ENCODE results near the gene MUC12. TPM values are rescaled to one million over a fixed set of nuclear protein-coding genes. Genes with fewer than 3 reads are reported as not detected.
"Not testable (repeated sequence)": the region's sequence is repeated elsewhere in the genome, so short reads cannot be mapped to it uniquely, and the experiment has no call there.

Gene MUC12, protein sequence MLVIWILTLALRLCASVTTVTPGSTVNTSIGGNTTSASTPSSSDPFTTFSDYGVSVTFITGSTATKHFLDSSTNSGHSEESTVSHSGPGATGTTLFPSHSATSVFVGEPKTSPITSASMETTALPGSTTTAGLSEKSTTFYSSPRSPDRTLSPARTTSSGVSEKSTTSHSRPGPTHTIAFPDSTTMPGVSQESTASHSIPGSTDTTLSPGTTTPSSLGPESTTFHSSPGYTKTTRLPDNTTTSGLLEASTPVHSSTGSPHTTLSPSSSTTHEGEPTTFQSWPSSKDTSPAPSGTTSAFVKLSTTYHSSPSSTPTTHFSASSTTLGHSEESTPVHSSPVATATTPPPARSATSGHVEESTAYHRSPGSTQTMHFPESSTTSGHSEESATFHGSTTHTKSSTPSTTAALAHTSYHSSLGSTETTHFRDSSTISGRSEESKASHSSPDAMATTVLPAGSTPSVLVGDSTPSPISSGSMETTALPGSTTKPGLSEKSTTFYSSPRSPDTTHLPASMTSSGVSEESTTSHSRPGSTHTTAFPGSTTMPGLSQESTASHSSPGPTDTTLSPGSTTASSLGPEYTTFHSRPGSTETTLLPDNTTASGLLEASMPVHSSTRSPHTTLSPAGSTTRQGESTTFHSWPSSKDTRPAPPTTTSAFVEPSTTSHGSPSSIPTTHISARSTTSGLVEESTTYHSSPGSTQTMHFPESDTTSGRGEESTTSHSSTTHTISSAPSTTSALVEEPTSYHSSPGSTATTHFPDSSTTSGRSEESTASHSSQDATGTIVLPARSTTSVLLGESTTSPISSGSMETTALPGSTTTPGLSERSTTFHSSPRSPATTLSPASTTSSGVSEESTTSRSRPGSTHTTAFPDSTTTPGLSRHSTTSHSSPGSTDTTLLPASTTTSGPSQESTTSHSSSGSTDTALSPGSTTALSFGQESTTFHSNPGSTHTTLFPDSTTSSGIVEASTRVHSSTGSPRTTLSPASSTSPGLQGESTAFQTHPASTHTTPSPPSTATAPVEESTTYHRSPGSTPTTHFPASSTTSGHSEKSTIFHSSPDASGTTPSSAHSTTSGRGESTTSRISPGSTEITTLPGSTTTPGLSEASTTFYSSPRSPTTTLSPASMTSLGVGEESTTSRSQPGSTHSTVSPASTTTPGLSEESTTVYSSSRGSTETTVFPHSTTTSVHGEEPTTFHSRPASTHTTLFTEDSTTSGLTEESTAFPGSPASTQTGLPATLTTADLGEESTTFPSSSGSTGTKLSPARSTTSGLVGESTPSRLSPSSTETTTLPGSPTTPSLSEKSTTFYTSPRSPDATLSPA (N-terminal part only)
- total RNA-seq = 1 to 10 TPM in 3 of 4 donors, under 1 TPM in 1; 0.14 to 8.6 (median 1.7) TPM
- 100 to 1,000 TPM in 2 of 3 donors, 10 to 100 TPM in 1; 64.3 to 553 (median 136) TPM for polyA plus RNA-seq

DNA sequence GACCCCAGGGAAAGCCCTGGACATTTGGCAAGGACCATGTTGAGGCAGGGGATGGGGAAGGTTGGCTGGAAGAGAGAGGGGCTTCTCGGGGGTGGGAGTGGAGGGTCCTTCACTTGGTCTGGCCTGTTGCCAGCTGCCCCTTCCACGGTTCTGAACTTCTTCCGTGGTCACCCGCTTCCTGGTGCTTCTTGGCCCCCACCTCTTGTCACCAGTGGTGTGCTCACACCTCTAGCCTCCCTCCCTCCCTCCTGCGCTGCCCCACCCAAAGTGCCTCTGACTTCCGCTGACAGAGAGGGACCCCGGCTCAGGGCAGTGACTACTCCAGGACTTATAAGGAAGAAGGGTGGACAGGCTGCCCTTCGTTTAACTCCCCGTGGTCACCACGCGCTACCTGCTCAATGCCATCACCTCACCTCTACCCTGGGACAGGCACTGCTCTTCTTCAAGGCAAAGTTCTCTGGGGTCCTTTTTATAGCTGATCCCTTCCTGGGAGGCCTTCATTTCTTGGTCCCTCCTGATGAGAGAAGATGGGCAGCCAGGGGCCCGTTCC lies at the start of gene MUC12:
MUC12 (plus strand) TSS at position 500 of the 550 bp plus-strand sequence. CDS start 58 bp downstream, outside the sequence.
- Histone ChIP-seq H3K4me3 (peak within 1 kb of the TSS in 1 of 4 donors; percentile 3), H3K4me1 (peaks cover 0 to 17% (median 16%) of the 10 kb centered on the region in 4 donors), H3K27ac (peak within 1 kb of the TSS in 1 of 4 donors; percentile 26), H3K27me3 (peaks cover 39 to 58% (median 54%) of the 10 kb centered on the region in 3 donors), H3K36me3 (no peaks in the 10 kb centered on the region), H3K9me3 (peaks cover 0 to 2% (median 0%) of the 10 kb centered on the region in 4 donors)
- no peak for DNase-seq
- no peak for TF ChIP-seq POLR2AphosphoS5 (IDR thresholded peaks at IDR 0.05)
- no peak for TF ChIP-seq POLR2A (IDR thresholded peaks at IDR 0.05)
- no peak for TF ChIP-seq EP300 (IDR thresholded peaks at IDR 0.05)
- TF ChIP-seq, protein P1, sequence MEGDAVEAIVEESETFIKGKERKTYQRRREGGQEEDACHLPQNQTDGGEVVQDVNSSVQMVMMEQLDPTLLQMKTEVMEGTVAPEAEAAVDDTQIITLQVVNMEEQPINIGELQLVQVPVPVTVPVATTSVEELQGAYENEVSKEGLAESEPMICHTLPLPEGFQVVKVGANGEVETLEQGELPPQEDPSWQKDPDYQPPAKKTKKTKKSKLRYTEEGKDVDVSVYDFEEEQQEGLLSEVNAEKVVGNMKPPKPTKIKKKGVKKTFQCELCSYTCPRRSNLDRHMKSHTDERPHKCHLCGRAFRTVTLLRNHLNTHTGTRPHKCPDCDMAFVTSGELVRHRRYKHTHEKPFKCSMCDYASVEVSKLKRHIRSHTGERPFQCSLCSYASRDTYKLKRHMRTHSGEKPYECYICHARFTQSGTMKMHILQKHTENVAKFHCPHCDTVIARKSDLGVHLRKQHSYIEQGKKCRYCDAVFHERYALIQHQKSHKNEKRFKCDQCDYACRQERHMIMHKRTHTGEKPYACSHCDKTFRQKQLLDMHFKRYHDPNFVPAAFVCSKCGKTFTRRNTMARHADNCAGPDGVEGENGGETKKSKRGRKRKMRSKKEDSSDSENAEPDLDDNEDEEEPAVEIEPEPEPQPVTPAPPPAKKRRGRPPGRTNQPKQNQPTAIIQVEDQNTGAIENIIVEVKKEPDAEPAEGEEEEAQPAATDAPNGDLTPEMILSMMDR (IDR thresholded peaks at IDR 0.05) = no peak
- intact Hi-C loops (cut with DNase I) = no loop called here
- 27 to 52% methylated on average over 12 of the region's 12 CpGs for WGBS, 2 donors

DNA sequence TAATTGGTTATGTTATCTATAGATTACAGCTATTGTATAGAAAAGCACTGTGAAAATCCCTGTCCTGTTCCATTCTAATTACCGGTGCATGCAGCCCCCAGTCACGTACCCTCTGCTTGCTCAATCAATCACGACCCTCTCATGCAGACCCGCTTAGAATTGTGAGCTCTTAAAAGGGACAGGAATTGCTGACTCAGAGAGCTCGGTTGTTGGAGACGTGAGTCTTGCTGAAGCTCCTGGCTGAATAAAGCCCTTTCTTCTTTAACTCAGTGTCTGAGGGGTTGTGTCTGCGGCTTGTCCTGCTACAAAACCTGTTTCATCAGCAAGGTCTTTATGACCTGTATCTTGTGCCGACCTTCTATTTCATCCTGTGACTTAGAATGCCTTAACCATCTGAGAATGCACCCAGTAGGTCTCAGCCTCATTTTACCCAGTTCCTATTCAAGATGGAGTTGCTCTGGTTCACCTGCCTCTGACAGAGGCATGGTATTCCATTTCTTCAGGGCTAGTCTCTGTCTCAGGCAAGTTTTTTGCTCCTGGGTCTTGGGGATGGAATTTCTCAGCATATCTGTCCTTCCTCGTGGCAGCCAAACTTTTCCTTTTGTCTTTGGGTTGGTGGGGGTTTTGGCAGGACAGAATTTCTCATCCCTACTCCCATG lies 49.5 kb upstream of the MUC12 start:
- DNase-seq; H3K36me3 ChIP-seq; H3K4me3 ChIP-seq; H3K27ac ChIP-seq; H3K27me3 ChIP-seq; H3K9me3 ChIP-seq; intact Hi-C loops (cut with DNase I); H3K4me1 ChIP-seq: not testable (repeated sequence)
- WGBS, 2 donors = 88 to 89% methylated on average over 9 of the region's 9 CpGs

DNA sequence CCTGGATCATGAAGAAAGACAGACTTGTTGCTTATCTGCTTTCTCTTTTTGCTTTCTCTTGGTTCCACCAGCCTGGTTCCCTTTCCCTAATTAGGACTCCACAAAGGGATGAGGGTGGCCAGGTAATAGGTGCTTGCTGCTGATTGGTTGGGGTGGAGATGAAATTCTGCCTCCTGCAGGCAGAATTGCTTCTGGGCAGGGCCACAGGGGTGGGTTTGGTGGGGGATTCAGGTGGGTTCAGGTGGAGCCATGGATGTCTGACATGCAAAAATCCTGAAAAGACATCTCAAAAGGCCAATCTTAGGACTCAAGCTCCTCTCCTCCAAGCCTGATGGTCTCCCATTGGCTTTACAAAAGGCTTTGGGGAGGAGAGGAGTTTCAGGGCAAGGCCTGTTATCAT lies 48.3 kb upstream of the MUC12 start:
- no peak for DNase-seq
- Histone ChIP-seq H3K27me3 (peaks cover 0 to 6% (median under 1%) of the 10 kb centered on the region in 3 donors), H3K4me1 (no peaks in the 10 kb centered on the region), H3K4me3 (no peak overlapping the region), H3K9me3 (no peaks in the 10 kb centered on the region), H3K36me3 (no peaks in the 10 kb centered on the region), H3K27ac (no peak overlapping the region)
- intact Hi-C loops (cut with DNase I) = no loop called here
- TF ChIP-seq, protein P1 (IDR thresholded peaks at IDR 0.05) = no peak
- TF ChIP-seq POLR2AphosphoS5 (IDR thresholded peaks at IDR 0.05) (no peak), POLR2A (IDR thresholded peaks at IDR 0.05) (no peak)

DNA sequence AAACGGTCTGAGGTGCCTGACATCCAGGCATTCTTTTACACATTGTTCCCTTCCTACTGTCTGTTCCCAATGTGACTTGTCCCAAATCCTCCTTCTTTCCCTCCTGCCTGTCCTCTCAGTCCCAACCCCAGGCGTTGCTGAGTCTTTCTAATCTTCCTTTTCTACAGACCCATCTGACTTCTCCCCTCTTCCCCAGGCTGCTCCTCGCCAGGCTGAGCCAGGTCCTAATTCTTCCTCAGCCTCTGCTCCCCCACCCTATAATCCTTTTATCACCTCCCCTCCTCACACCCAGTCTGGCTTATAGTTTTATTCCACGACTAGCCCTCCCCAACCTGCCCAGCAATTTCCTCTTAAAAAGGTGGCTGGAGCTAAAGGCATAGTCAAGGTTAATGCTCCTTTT lies 45.7 kb upstream of the MUC12 start:
- DNase-seq; H3K4me3 ChIP-seq; H3K9me3 ChIP-seq; H3K4me1 ChIP-seq; H3K27me3 ChIP-seq; H3K36me3 ChIP-seq; H3K27ac ChIP-seq; intact Hi-C loops (cut with DNase I): not testable (repeated sequence)
- WGBS, 2 donors = 51 to 53% methylated on average over 4 of the region's 4 CpGs

DNA sequence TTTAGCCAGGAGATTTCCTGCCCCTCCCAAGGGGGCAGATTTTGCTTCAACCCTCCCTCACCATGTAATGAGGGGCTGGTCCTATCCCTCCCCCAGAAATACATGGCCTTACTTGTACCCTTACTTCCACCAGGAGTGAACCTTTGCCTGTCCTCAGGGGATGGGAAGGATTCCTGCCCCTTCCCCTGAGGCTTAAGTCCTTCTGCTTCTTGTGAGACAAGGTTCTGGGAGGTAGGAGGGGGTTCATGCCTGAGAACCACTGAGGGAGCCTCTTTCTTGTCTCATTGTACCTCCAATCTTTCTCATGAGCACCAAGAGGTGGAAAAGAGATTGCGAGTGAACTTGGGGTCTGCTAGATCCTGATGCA lies 39.6 kb upstream of the MUC12 start:
- no peak overlapping the region for H3K27ac ChIP-seq
- no peak for TF ChIP-seq EP300 (IDR thresholded peaks at IDR 0.05)
- no peak for TF ChIP-seq POLR2AphosphoS5 (IDR thresholded peaks at IDR 0.05)
- no peak for TF ChIP-seq POLR2A (IDR thresholded peaks at IDR 0.05)
- TF ChIP-seq, protein P1 (IDR thresholded peaks at IDR 0.05) = no peak
- no peak for DNase-seq
- H3K36me3 ChIP-seq = no peaks in the 10 kb centered on the region
- H3K4me3 ChIP-seq = no peak overlapping the region
- no peaks in the 10 kb centered on the region for H3K27me3 ChIP-seq
- peaks cover 0 to 3% (median 0%) of the 10 kb centered on the region in 4 donors for H3K9me3 ChIP-seq
- no peaks in the 10 kb centered on the region for H3K4me1 ChIP-seq
- 96 to 97% methylated on average over 1 of the region's 1 CpG for WGBS, 2 donors
- intact Hi-C loops (cut with DNase I) = no loop called here
